Ascending aorta (tissue), 2 donors: ENCODE results near the gene RFPL1. TPM values are rescaled to one million over a fixed set of nuclear protein-coding genes. Genes with fewer than 3 reads are reported as not detected.
"Not testable (repeated sequence)": the region's sequence is repeated elsewhere in the genome, so short reads cannot be mapped to it uniquely, and the experiment has no call there.

Experiments used
- DNase-seq, 2 donors: peaks; one replicate each; pipeline ENCODE4 v3.0.0-alpha.2; 2019; ENCODE audit warnings: low spot score in 2 of 2
- H3K27ac ChIP-seq, 2 donors: fragments of 200-600 bp; sonication (generic); one replicate each; pipeline ENCODE4 v1.5.1; 2016 to 2017; ENCODE audit warnings: mild to moderate bottlenecking in 1 of 2
- H3K27me3 ChIP-seq: fragments of 200-600 bp; sonication (generic); one replicate; pipeline ENCODE4 v1.5.1; 2017
- H3K36me3 ChIP-seq, 2 donors: fragments of 200-600 bp; sonication (generic); one replicate each; pipeline ENCODE4 v1.5.1; 2016
- H3K4me1 ChIP-seq, 2 donors: fragments of 200-600 bp; sonication (generic); one replicate each; pipeline ENCODE4 v1.5.1; 2016 to 2017; ENCODE audit warnings: mild to moderate bottlenecking in 1 of 2
- H3K4me3 ChIP-seq, 2 donors: fragments of 200-600 bp; sonication (generic); one replicate each; pipeline ENCODE4 v1.5.1; 2016 to 2017; ENCODE audit warnings: mild to moderate bottlenecking in 1 of 2
- H3K9me3 ChIP-seq, 2 donors: fragments of 200-600 bp; sonication (generic); one replicate each; pipeline ENCODE4 v1.5.1; 2016
- CTCF ChIP-seq, 3 experiments: fragments of 200-600 bp in 2 of 3; fragments of 450-650 bp in 1 of 3; sonication (generic) in 2 of 3; IDR thresholded peaks; one replicate each; pipeline ENCODE4 v1.5.1; 2016 to 2019; ENCODE audit warnings: antibody characterized with exemption in 3 of 3, mild to moderate bottlenecking in 1 of 3, moderate library complexity in 1 of 3
- intact Hi-C: fragments of 100-400 bp; cut with DNase I; formaldehyde crosslinking; loops from one replicate; pipeline ENCODE4 v1.15.1; 2023
- total RNA-seq: library from RNA; depleted of rRNA; stranded (reverse); fragments of >200 nt; gene quantifications from one replicate; pipeline ENCODE4 v1.1.0, GENCODE V29; 2016

RFPL1 gene
- total RNA-seq = not detected

GRCh38 chr22:29438283-29438682, at the start of gene RFPL1:
TSS of gene RFPL1 (plus strand) at chr22:29438583.
- H3K27me3 ChIP-seq, H3K4me3 ChIP-seq, H3K27ac ChIP-seq, H3K36me3 ChIP-seq, H3K4me1 ChIP-seq, H3K9me3 ChIP-seq, intact Hi-C loops: not testable (repeated sequence)
- peak in 1 of 2 donors; percentile 28 for DNase-seq

GRCh38 chr22:29388759-29389090, 49.7 kb upstream of the RFPL1 start:
- intact Hi-C loops = no loop called here
- H3K9me3 ChIP-seq = no peaks in the 10 kb centered on the region

GRCh38 chr22:29390270-29390669, 48.1 kb upstream of the RFPL1 start:
- intact Hi-C loops = loop anchor here (10.0 kb wide), 1 partner anchor 115 kb away; no protein-coding TSS in a partner anchor
- TF ChIP-seq CTCF (IDR thresholded peaks at IDR 0.05) = no peak
- peaks cover 0 to 12% of the 10 kb centered on the region in 2 donors for H3K4me1 ChIP-seq
- H3K27me3 ChIP-seq = no peaks in the 10 kb centered on the region
- H3K9me3 ChIP-seq = no peaks in the 10 kb centered on the region
- H3K4me3 ChIP-seq = no peak overlapping the region
- no peaks in the 10 kb centered on the region for H3K36me3 ChIP-seq
- no peak for DNase-seq
- H3K27ac ChIP-seq = no peak overlapping the region

More at GRCh38 chr22:29388759-29389090, 49.7 kb upstream of the RFPL1 start:
- peak overlapping the region; percentile 71 to 88 for H3K4me3 ChIP-seq
- H3K27ac ChIP-seq = peak overlapping the region; percentile 78 to 79
- no peaks in the 10 kb centered on the region for H3K36me3 ChIP-seq
- peaks cover 0 to 12% of the 10 kb centered on the region in 2 donors for H3K4me1 ChIP-seq
- TF ChIP-seq CTCF (IDR thresholded peaks at IDR 0.05) = no peak
- H3K27me3 ChIP-seq = no peaks in the 10 kb centered on the region
- DNase-seq = no peak

GRCh38 chr22:29391546-29391945, 46.8 kb upstream of the RFPL1 start:
- intact Hi-C loops = loop anchor here (10.0 kb wide), 1 partner anchor 113 kb away; no protein-coding TSS in a partner anchor
- H3K27ac ChIP-seq = no peak overlapping the region
- peak in 1 of 2 donors; percentile 49 for DNase-seq
- H3K36me3 ChIP-seq = no peaks in the 10 kb centered on the region
- no peak overlapping the region for H3K4me3 ChIP-seq
- H3K9me3 ChIP-seq = no peaks in the 10 kb centered on the region
- H3K4me1 ChIP-seq = peaks cover 0 to 12% of the 10 kb centered on the region in 2 donors
- no peak for TF ChIP-seq CTCF (IDR thresholded peaks at IDR 0.05)
- no peaks in the 10 kb centered on the region for H3K27me3 ChIP-seq

- Histone ChIP-seq H3K27ac (no peak overlapping the region), H3K4me3 (no peak overlapping the region), H3K27me3 (no peaks in the 10 kb centered on the region), H3K36me3 (no peaks in the 10 kb centered on the region), H3K4me1 (peaks cover 0 to 7% of the 10 kb centered on the region in 2 donors), H3K9me3 (no peaks in the 10 kb centered on the region)
- TF ChIP-seq CTCF (IDR thresholded peaks at IDR 0.05) = no peak
- peak in 1 of 2 donors; percentile 39 for DNase-seq
- intact Hi-C loops = loop anchor here (10.0 kb wide), 1 partner anchor 112 kb away; no protein-coding TSS in a partner anchor
These were observed 45.3 kb upstream of the RFPL1 start for GRCh38 chr22:29393019-29393608.

- DNase-seq = peak in 1 of 2 donors; percentile 77
- no peaks in the 10 kb centered on the region for H3K9me3 ChIP-seq
- TF ChIP-seq CTCF (IDR thresholded peaks at IDR 0.05) = peak; percentile 69 to 82 (median 71)
- H3K36me3 ChIP-seq = no peaks in the 10 kb centered on the region
- no peaks in the 10 kb centered on the region for H3K27me3 ChIP-seq
- no peaks in the 10 kb centered on the region for H3K4me1 ChIP-seq
- no peak overlapping the region for H3K27ac ChIP-seq
- no peak overlapping the region for H3K4me3 ChIP-seq
- intact Hi-C loops = loop anchor here (10.0 kb wide), 1 partner anchor 110 kb away; no protein-coding TSS in a partner anchor
These were observed 43.3 kb upstream of the RFPL1 start for GRCh38 chr22:29394931-29395581.
